ENCODE results near the gene CTCFL.

DNA sequence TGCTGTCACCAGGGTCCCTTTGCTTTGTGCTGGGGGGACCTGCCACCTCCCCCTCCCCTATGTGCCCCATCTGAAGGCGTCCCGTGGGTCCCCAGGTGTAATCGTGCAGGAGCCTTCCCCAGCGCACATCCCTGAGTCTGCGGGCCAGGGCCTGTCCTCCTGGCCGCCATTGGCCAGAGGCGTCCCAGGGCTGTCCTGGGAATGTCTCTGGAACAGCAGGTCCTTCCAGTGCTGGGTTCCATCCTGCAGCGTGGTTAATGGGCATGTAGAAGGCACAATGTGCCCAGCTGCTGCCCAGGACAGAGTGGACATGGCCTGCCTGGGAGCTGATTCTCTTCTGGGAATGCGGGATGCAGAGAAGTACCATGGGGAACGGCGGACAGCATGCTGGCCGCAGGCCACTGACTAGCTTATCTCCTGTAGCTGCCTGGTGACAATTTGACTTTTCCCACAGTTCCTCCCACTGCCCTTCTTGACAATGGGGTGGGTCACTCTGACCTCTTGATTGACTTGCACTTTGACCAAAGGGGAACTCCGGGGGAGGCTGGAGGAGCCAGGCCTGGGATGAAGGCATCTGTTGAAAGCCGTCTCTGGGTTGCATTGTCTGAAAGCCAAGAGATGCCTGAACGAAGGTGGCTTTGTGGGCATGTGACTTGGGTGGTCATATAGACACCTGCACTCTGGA lies 64.0 kb downstream of the CTCFL start:
- TF ChIP-seq POLR2A (IDR thresholded peaks at IDR 0.05) (no peak), POLR2AphosphoS5 (IDR thresholded peaks at IDR 0.05) (no peak)
- TF ChIP-seq, protein P1, sequence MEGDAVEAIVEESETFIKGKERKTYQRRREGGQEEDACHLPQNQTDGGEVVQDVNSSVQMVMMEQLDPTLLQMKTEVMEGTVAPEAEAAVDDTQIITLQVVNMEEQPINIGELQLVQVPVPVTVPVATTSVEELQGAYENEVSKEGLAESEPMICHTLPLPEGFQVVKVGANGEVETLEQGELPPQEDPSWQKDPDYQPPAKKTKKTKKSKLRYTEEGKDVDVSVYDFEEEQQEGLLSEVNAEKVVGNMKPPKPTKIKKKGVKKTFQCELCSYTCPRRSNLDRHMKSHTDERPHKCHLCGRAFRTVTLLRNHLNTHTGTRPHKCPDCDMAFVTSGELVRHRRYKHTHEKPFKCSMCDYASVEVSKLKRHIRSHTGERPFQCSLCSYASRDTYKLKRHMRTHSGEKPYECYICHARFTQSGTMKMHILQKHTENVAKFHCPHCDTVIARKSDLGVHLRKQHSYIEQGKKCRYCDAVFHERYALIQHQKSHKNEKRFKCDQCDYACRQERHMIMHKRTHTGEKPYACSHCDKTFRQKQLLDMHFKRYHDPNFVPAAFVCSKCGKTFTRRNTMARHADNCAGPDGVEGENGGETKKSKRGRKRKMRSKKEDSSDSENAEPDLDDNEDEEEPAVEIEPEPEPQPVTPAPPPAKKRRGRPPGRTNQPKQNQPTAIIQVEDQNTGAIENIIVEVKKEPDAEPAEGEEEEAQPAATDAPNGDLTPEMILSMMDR (IDR thresholded peaks at IDR 0.05) = no peak
